K562 (cell line): ENCODE results near the gene BAHD1. TPM values are rescaled to one million over a fixed set of nuclear protein-coding genes. Genes with fewer than 3 reads are reported as not detected.

ENCODE experiments used
- AFF1 ChIP-seq, 2 experiments: fragments of 450-650 bp; IDR thresholded peaks; 2 replicates each; pipeline ENCODE4 v1.6.1; 2018; ENCODE audit warnings: mild to moderate bottlenecking in 2 of 2, low read depth in 1 of 2; ENCODE audit not compliant: partially characterized antibody in 2 of 2
- ATF6 ChIP-seq: sonication (generic); formaldehyde crosslinking; IDR thresholded peaks from 2 replicates; pipeline ENCODE4 v1.4.0; 2020; ENCODE audit warnings: mild to moderate bottlenecking, missing genetic modification reagents
- CEBPZ ChIP-seq: fragments of 150-350 bp; IDR thresholded peaks from 2 replicates; pipeline ENCODE4 v1.6.1; 2014; ENCODE audit warnings: low read depth, mild to moderate bottlenecking, low read length, borderline replicate concordance
- E2F1 ChIP-seq: sonication (generic); formaldehyde crosslinking; IDR thresholded peaks from 2 replicates; pipeline ENCODE4 v1.8.1; 2023; ENCODE audit warnings: mild to moderate bottlenecking, missing genetic modification reagents, moderate library complexity
- E2F6 ChIP-seq, 2 experiments: IDR thresholded peaks; 2 replicates each; pipeline ENCODE4 v1.6.1; 2011; ENCODE audit warnings: borderline replicate concordance in 1 of 2, control low read depth in 1 of 2, low read depth in 1 of 2, low read length in 1 of 2, mild to moderate bottlenecking in 1 of 2, mixed read lengths in 1 of 2, moderate library complexity in 1 of 2; ENCODE audit not compliant: insufficient read depth in 1 of 2, insufficient read length in 1 of 2, poor library complexity in 1 of 2, severe bottlenecking in 1 of 2; ENCODE audit errors: extremely low read depth in 1 of 2
- JUN ChIP-seq, 2 experiments: sonication (generic) in 1 of 2; formaldehyde crosslinking in 1 of 2; IDR thresholded peaks; 2 replicates each; pipeline versions ENCODE4 v1.6.1 to v1.8.0; 2012 to 2022; ENCODE audit warnings: borderline replicate concordance in 2 of 2, mild to moderate bottlenecking in 2 of 2, improper control_type of control experiment in 1 of 2, low read depth in 1 of 2, low read length in 1 of 2, missing genetic modification reagents in 1 of 2
- MTA3 ChIP-seq: fragments of 450-650 bp; formaldehyde crosslinking; IDR thresholded peaks from 2 replicates; pipeline ENCODE4 v1.6.1; 2017; ENCODE audit warnings: mild to moderate bottlenecking, borderline replicate concordance
- TEAD1 ChIP-seq, 2 experiments: fragments of 450-650 bp in 1 of 2; sonication (generic) in 1 of 2; formaldehyde crosslinking; IDR thresholded peaks; 2 replicates each; pipeline versions ENCODE4 v1.4.0 to v1.8.0; 2020 to 2022; ENCODE audit warnings: mild to moderate bottlenecking in 2 of 2, missing genetic modification reagents in 1 of 2
- TRIM24 ChIP-seq, 2 experiments: fragments of 450-650 bp; IDR thresholded peaks; 2 replicates each; pipeline ENCODE4 v1.6.1; 2016
- ZNF77 ChIP-seq: fragments of 250-450 bp; sonication (Bioruptor Pico); IDR thresholded peaks from 2 replicates; pipeline ENCODE4 v1.5.0; 2020
- polyA plus RNA-seq, 8 experiments: library from polyadenylated mRNA; depleted of rRNA in 4 of 8; stranded (reverse) in 5 of 8; unstranded in 3 of 8; fragments of >200 nt; fragmentation: Nextera tagmentation in 2 of 8; fragmentation: Illumina TruSeq in 1 of 8; extraction: Ambion mirVana in 2 of 8; extraction: Trizol in 1 of 8; gene quantifications; 2 replicates each; pipeline versions ENCODE4 v1.2.1 to v1.2.3, GENCODE V29; 2011 to 2014; ENCODE audit warnings: inconsistent platforms in 1 of 8, missing spikeins in 1 of 8
- total RNA-seq, 7 experiments: library from RNA; depleted of rRNA in 6 of 7; stranded (reverse); fragments of >200 nt in 6 of 7; fragmentation: Illumina TruSeq in 2 of 7; extraction: Trizol in 2 of 7; gene quantifications; 2 replicates each; pipeline versions ENCODE4 v1.2.1 to v1.2.3, GENCODE V29; 2011 to 2021; ENCODE audit warnings: low replicate concordance in 1 of 7

Gene BAHD1
- total and polyA plus RNA-seq, 9 of the 15 experiments (the other 6 are each of a cell fraction or from before 2014, with no cell fraction given) = 0.55 to 38.5 (median 11.5) TPM

- TF ChIP-seq AFF1 (IDR thresholded peaks at IDR 0.05; ENCODE audit: low read depth in 1 of 2, partially characterized antibody in 2 of 2) = peak in 1 of 2 experiments; percentile 16
- TF ChIP-seq E2F6 (IDR thresholded peaks at IDR 0.05; ENCODE audit: borderline replicate concordance in 1 of 2, extremely low read depth in 1 of 2, insufficient read depth in 1 of 2, insufficient read length in 1 of 2, low read depth in 1 of 2, low read length in 1 of 2, poor library complexity in 1 of 2, severe bottlenecking in 1 of 2) = peak; percentile 90 to 97
- TF ChIP-seq JUN (IDR thresholded peaks at IDR 0.05; ENCODE audit: borderline replicate concordance, low read depth, low read length) = 0 out of 2 replicates have a peak, but pooled peaks have one; percentile 26
- no peak for TF ChIP-seq JUN (CRISPR knock-in tag; IDR thresholded peaks at IDR 0.05; ENCODE audit: borderline replicate concordance)
- no peak for TF ChIP-seq CEBPZ
- no peak for TF ChIP-seq ZNF77 (CRISPR knock-in tag)
- peak; percentile 29 to 64; a peak in 3 of 4 replicates for TF ChIP-seq TRIM24 (IDR thresholded peaks at IDR 0.05)
- 0 out of 2 replicates have a peak, but pooled peaks have one; percentile 81 for TF ChIP-seq E2F1 (CRISPR knock-in tag)
- TF ChIP-seq MTA3 = peak; percentile 81; the same call in 1 of the 2 replicates
- no peak for TF ChIP-seq TEAD1 (CRISPR knock-in tag; IDR thresholded peaks at IDR 0.05)
- no peak for TF ChIP-seq ATF6 (CRISPR knock-in tag)
Observed at GRCh38 chr15:40506964-40507571, 66.3 kb downstream of the BAHD1 start (continued).
